RWPE1 (cell line): ENCODE measurements around the gene NAXE.
"Not testable (repeated sequence)": the region's sequence is repeated elsewhere in the genome, so short reads cannot be mapped to it uniquely, and the experiment has no call there.

Experiments
- CTCF ChIA-PET: fragments of 350-600 bp; sonication (Branson Sonifier 250); formaldehyde crosslinking; extraction: SDS; loops from one replicate; lab custom pipeline; 2021; lab: Yijun Ruan, JAX
- POLR2A ChIA-PET: fragments of 400-600 bp; formaldehyde crosslinking; extraction: SDS; loops from one replicate; lab custom pipeline; 2020; ENCODE audit warnings: antibody characterized with exemption; ENCODE audit not compliant: low non-redundant PET; lab: Yijun Ruan, JAX
- DNase-seq: peaks from one replicate; pipeline ENCODE4 v3.0.0; 2012; ENCODE audit warnings: low spot score
- H3K27ac ChIP-seq: fragments of 450-650 bp; 2 replicates; pipeline ENCODE4 v1.5.1; 2017
- CTCF ChIP-seq: fragments of 450-650 bp; conservative IDR thresholded peaks from 2 replicates; pipeline ENCODE4 v1.5.1; 2017; ENCODE audit warnings: low read depth, mild to moderate bottlenecking

Gene NAXE

GRCh38 chr1:156600733-156601121 lies 9.2 kb downstream of the NAXE start:
- POLR2A ChIA-PET: interaction anchor here (1.4 kb wide), 1 partner anchor 97 kb away, joined by 3 read pairs; no protein-coding TSS in a partner anchor
- H3K27ac ChIP-seq: peak overlapping the region; percentile 87
- CTCF ChIA-PET: interaction anchor here (0.5 to 0.6 kb wide), 2 partner anchors 107 to 146 kb away, joined by 3 to 4 read pairs; no protein-coding TSS in a partner anchor
- TF ChIP-seq CTCF: no peak
- DNase-seq: no peak

GRCh38 chr1:156601122-156601830 lies 9.7 kb downstream of the NAXE start, which contains the start of gene GPATCH4:
GPATCH4 (minus strand) TSS chr1:156601479.
- peak; percentile 76 for DNase-seq
- H3K27ac ChIP-seq: peak within 1 kb of the TSS; percentile 87
- POLR2A ChIA-PET: interaction anchor here (0.9 to 1.4 kb wide), 2 partner anchors 10 to 98 kb away, joined by 3 to 8 read pairs; partner anchors contain the start of gene NAXE
- TF ChIP-seq CTCF: no peak
- CTCF ChIA-PET: interaction anchor here (0.5 to 1.1 kb wide), 3 partner anchors 15 to 146 kb away, joined by 3 read pairs; no protein-coding TSS in a partner anchor

GRCh38 chr1:156601892-156602291 lies 10.3 kb downstream of the NAXE start:
- POLR2A ChIA-PET: interaction anchor here (0.9 kb wide), 1 partner anchor 10 kb away, joined by 8 read pairs; the partner anchor contains the start of gene NAXE
- CTCF ChIA-PET: interaction anchor here (0.7 to 1.1 kb wide), 2 partner anchors 16 to 99 kb away, joined by 3 read pairs; no protein-coding TSS in a partner anchor

GRCh38 chr1:156602557-156602993 lies 11.0 kb downstream of the NAXE start:
- peak overlapping the region; percentile 87 for H3K27ac ChIP-seq
- ChIA-PET POLR2A (interaction anchor here (0.6 to 0.9 kb wide), 2 partner anchors 11 to 1380 kb away, joined by 8 read pairs; partner anchors contain the start of gene NAXE), CTCF (interaction anchor here (0.5 to 1.1 kb wide), 2 partner anchors 100 to 797 kb away, joined by 3 read pairs; no protein-coding TSS in a partner anchor)
- peak; percentile 31 for TF ChIP-seq CTCF
- peak; percentile 62 for DNase-seq

More at GRCh38 chr1:156601892-156602291, 10.3 kb downstream of the NAXE start:
- DNase-seq: no peak
- TF ChIP-seq CTCF: no peak
- H3K27ac ChIP-seq: peak overlapping the region; percentile 87

- POLR2A ChIA-PET, CTCF ChIA-PET, H3K27ac ChIP-seq, DNase-seq: not testable (repeated sequence)
These were observed 15.8 kb downstream of the NAXE start for GRCh38 chr1:156607344-156607743.

- ChIA-PET POLR2A (interaction anchor here (0.6 kb wide), 1 partner anchor 17 kb away, joined by 3 read pairs; the partner anchor contains the start of gene NAXE), CTCF (interaction anchor here (0.6 to 1.8 kb wide), 18 partner anchors 9 to 223 kb away, joined by 3 to 11 read pairs (median 4); partner anchors contain the start of gene NAXE)
- H3K27ac ChIP-seq: no peak overlapping the region
- peak; percentile 87 for TF ChIP-seq CTCF
- peak; percentile 57 for DNase-seq
These were observed 16.6 kb downstream of the NAXE start for GRCh38 chr1:156608036-156608674.
